ENCODE measurements around the gene ATXN3L.

GRCh38 chrX:13345438-13345837 is 25.6 kb upstream of the ATXN3L start:
- TF ChIP-seq CTCF (IDR thresholded peaks at IDR 0.05) (no peak), POLR2A (IDR thresholded peaks at IDR 0.05) (no peak), POLR2AphosphoS5 (IDR thresholded peaks at IDR 0.05) (no peak)

All from sigmoid colon (tissue), 4 donors.